HG02970 (cell line): ENCODE results near the gene EYS.
"Not testable (repeated sequence)": the region's sequence is repeated elsewhere in the genome, so short reads cannot be mapped to it uniquely, and the experiment has no call there.

ENCODE experiments used
- ATAC-seq: cut with Tn5 transposase; IDR thresholded peaks from one replicate; pipeline ENCODE4 v1.9.1; 2021; ENCODE audit warnings: mild to moderate bottlenecking, moderate library complexity, moderate number of reproducible peaks; ENCODE audit not compliant: unreplicated experiment, low FRiP score

The EYS gene

GRCh38 chr6:64281167-64281566 lies 1425.9 kb downstream of the EYS start:
- ATAC-seq: no peak

DNA sequence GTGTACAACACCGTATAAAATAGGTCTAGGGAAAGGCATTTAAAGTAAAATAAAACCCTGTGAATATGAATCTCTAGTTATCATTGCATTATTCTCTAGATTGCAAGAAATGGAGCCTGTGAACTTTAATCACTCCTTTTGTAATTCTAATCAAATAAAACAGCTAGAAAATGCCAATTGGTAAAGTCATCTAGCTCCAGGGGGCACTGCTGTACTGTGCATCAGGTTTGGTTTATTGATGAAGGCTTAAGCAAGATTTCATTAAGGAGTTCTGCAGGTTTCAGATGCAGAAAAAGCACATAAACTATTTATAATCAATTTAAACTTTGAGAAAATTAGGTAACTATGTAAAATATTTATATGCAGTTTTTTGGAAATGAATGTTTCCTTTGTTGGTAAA lies 1426.5 kb downstream of the EYS start:
- ATAC-seq: no peak

DNA sequence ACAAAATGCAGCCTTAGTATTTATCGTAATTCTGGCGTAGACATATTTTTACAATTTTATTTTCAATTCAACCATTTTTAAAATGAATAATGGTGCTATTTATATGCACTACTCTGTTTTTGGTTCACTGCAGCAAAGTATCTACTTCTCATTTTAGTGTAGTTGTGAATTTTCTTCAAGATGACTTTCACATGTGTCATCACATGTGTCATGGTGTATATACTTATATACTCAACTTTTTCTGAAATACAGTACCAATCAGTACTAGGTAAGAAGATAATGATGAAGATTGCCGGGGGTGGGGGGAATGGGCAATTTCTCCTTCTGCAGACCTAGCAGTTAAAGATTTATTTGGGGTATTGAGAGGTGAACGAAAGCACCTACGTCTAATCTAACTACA lies 1436.9 kb downstream of the EYS start:
- ATAC-seq: no peak

DNA sequence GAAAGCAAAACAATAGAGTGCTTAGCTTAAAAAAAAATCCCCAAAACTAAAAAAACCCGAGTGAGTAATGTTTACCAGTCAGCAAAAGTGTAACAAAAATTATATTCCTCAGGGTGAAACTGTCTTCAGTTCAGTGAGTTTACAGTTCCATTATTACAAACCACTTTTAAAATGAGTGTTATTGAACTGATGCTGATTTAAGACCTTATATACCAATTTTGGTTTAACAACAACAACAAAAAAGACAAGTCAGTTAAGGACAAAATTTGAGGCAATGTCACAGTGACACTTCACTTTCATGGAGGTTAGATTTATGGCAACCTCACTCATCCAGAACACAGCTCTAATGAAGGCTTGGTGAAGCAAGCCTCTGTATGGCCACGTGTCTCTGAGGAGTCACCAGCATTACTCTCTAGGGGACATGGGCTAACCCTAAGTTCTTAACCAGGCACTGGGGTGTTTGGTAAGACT lies 1440.6 kb downstream of the EYS start:
- ATAC-seq: peak; percentile 74

GRCh38 chr6:64263778-64264177 lies 1443.2 kb downstream of the EYS start:
- ATAC-seq: no peak

DNA sequence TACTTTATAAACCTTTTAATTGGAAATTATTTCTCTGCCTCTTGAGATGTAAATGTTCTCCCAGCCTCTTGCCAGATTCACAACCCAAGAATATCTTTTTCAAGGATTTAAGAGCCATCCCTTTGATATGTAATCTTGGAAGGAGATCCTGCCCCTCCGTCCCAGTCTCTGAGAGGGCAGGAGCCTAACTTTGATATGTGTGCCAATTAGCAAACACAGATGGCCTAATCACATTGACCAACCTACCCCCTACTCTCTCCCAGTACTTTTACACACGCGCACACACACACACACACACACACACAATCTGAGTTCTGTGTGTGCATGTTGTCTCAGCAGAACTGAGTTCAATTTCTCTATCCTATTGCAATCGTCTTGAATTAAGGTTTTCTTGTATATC lies 1447.7 kb downstream of the EYS start:
- no peak for ATAC-seq

DNA sequence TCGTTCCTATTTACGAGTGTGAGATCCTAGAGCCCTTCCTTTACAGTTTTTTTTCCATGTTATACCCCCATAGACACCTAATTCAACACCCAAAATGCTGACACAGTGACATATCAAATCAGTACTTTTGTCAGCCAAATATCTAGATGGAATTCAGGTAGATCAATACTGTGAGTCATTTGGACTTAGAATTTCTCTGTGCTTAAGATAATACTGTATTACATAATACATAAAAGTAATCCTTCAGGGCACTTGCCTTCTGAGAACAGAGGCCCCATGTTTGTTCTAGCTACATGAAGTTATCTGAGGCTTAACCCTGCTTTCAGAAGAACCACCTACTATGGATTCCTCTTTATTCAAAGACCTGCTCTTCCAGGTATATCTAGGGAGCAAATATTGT lies 1448.3 kb downstream of the EYS start:
- ATAC-seq: no peak

DNA sequence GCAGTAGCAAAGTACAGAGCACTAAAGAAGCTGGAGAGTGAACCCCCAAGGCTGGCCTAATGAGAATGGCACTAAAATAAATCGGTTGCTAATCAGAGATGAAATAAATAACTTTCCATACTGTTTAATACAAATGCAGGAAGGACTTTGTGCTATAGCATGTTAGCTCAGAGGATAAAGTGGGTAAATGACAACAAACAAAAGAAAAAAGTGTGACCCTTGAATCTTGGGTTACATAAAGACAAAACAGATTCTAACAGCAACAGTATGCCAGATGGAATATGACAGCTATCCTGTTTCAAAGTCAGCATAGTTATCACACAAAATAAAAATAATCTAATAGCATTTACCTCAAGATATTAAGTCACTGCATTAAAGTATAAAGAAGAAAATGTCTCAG lies 1448.7 kb downstream of the EYS start:
- ATAC-seq: no peak

DNA sequence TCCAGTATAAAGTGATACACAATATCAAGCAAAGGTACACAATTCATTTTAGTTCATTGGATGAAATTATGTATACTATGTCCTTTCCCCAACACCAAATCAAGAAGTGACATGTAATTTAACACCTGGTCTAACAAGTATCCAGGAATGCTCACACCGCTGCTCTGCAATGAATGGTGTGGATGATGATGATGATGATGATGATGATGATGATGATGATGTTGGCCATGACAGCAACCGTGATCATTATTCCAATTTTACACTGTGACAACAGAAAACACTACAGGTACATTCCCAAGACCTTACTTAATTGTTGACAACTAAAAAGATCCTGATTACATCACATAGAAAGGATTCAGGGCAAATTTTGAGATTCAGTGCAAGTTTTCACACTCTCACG lies 1449.4 kb downstream of the EYS start:
- no peak for ATAC-seq

DNA sequence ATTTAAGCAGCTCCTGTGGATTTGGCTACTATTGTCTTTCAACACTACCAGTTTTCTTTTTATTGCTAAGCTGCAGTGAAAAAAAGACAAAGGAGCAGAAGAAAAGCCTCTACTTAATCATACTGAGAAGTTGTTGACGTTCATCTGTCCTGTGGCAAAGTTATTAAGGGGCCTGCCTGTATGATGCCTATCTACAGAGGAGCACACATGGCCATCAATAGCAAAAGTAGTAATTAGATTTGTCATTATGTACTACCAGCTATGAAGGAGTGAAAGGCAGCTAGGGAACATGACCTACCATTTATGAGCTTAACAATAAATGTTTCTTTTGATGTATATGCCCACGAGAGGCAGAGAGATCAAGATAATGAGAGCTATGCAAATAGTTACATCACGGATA lies 1450.5 kb downstream of the EYS start:
- ATAC-seq: no peak

DNA sequence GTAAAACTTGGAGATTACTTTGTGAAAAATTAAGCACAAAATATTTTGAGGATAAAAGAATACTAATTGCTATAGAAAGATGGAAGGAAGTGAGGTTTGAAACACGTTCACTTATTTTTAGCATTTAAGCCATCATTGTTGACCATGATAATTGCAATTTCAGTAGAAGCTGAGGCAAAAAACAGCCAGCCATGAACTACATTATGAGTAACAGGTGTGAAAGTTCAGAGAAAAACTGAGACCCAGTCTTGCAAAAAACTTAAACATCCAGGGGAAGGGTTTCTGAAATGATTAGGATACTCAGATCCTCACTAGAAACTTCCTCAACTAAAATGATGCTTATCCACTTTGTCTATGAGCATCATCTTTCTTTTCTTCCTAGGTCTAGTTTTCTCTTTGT lies 1452.0 kb downstream of the EYS start:
- ATAC-seq: no peak

DNA sequence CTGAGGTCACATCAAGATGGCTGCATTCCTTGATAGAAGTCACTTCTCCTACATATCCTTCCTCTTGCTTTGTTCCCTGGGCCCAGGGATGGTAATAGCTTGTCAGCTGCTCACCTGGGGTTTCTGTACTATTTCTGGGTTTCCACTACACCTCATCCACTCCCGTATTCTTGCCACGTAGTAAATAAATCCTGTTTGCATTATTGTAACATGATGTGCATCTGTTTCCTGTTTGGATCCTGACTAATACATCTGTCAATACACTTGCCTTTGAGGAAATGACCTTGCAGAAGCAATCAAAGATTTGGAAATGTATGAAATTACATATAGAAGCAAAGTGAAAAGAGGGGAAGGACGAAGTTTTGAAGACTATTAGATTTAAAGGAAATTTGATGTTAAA lies 1452.5 kb downstream of the EYS start:
- ATAC-seq: no peak

- ATAC-seq: no peak
Measured at GRCh38 chr6:64252256-64252655, 1454.8 kb downstream of the EYS start.

DNA sequence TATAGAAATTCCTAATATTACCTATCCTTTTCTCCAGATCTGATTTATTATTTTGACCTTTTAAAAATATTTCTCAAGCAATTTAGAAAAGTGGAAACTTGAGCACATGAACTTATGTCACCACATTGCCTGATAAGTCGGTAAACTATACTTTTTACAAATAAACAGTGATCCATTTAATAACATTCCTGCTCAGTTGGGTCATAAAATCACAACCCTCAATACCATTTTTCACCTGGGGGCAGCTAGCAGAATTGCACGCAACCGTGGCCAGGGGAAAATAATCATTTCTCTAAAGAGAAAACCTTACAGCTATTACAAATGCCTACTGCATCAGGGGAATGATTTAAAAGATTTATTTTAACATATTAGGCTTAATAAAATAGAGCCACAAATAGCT lies 1456.9 kb downstream of the EYS start:
- ATAC-seq: no peak

- ATAC-seq: no peak
Measured at GRCh38 chr6:64249115-64249514, 1457.9 kb downstream of the EYS start.

- no peak for ATAC-seq
Measured at GRCh38 chr6:64243618-64244017, 1463.4 kb downstream of the EYS start.

- not testable (repeated sequence) for ATAC-seq
Measured at GRCh38 chr6:64238908-64239307, 1468.1 kb downstream of the EYS start.

GRCh38 chr6:64238071-64238470 lies 1469.0 kb downstream of the EYS start:
- ATAC-seq: no peak

DNA sequence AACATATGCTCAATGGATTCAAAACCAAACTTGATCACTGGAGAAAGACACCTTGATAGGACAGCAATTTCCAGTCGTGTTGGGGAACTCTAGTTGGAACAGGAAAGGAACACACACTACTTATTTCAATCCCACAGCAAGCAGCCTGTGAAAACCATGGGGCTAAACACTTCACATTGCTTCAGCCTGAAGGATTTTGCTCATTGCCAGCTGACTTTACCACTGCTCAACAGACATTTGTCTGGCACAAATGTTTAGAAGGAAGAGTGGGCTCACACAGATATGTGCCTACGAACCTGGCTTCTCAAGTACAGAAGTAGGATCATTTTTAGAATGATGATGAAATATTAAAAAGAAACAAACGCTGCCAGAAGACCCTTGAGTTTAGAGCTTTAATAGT lies 1473.3 kb downstream of the EYS start:
- ATAC-seq: no peak

DNA sequence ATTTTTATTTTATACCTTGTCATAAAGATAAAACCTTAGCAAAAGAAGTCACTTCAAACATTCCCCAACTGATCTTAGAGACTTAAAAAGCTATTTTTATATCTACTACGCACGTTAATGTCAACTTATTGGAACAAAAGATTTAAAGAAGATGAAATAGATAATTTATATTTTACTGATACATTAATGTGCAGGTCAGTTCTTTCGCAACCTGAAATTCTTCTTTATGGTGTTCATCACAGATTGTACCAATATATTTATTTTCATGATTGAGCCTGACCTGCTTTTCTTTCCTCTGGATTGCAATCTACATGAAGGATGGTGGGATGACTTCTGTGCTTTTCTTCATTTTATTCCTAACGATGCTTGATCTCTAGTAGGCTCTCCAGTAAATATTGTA lies 1475.1 kb downstream of the EYS start:
- ATAC-seq: no peak

GRCh38 chr6:64230530-64230929 lies 1476.5 kb downstream of the EYS start:
- no peak for ATAC-seq

GRCh38 chr6:64227863-64228262 lies 1479.2 kb downstream of the EYS start:
- no peak for ATAC-seq

DNA sequence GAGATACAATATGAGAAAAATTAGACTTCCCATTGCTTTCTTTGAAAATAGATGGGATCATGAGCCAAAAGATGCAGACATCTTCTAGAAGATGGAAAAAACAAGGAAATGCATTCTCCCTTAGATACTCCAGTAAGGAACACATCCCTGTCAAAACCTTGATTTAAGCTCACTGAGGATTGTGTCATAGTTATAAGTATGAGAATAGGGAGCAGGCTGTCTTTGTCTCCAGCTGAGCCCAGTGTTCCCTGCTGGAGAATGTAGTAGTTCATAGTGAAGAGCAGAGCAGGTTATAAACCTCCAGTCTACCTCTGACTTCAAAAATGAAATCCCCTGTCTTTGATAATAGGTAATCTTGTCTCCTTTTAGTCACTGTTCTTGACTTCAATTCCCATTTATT lies 1481.5 kb downstream of the EYS start:
- no peak for ATAC-seq
